ENCODE results near the gene ZBTB7C. TPM values are rescaled to one million over a fixed set of nuclear protein-coding genes. Genes with fewer than 3 reads are reported as not detected.

ZBTB7C gene
- total RNA-seq, 1 experiment from 2014 or later, result 0.32 TPM

- BruUV-seq (replicated peaks), result no TSS peak
- no peak overlapping the region for H3K4me3 ChIP-seq (ENCODE audit: low read depth, low read length, poor library complexity, severe bottlenecking)
- no peak overlapping the region for H3K27ac ChIP-seq (ENCODE audit: low read depth, low read length, poor library complexity, severe bottlenecking)
- no peak for DNase-seq (ENCODE audit: low spot score)
- H3K9me3 ChIP-seq (ENCODE audit: low read depth, low read length, poor library complexity, severe bottlenecking), result no peaks in the 10 kb centered on the region
- no peaks in the 10 kb centered on the region for H3K27me3 ChIP-seq (replicated peaks; ENCODE audit: insufficient read depth, low read depth, low read length, poor library complexity)
- TF ChIP-seq CTCF (conservative IDR thresholded peaks at IDR 0.05; ENCODE audit: low read depth, low read length) (no peak), EZH2 (IDR thresholded peaks at IDR 0.05; ENCODE audit: borderline replicate concordance, low read depth, low read length, poor library complexity, severe bottlenecking) (no peak)
- POLR2A ChIA-PET (ENCODE audit: low non-redundant PET), result no interaction called here
- no peaks in the 10 kb centered on the region for H3K36me3 ChIP-seq (ENCODE audit: insufficient read depth, low read length, poor library complexity, severe bottlenecking)
- intact Hi-C loops (cut with micrococcal nuclease; ENCODE audit: unreplicated experiment), result no loop called here
- H3K4me1 ChIP-seq (ENCODE audit: insufficient read depth, low read length, poor library complexity, severe bottlenecking), result no peaks in the 10 kb centered on the region
- CTCF ChIA-PET, result no interaction called here
Measured at GRCh38 chr18:48270929-48271328, 138.3 kb downstream of the ZBTB7C start.

- no peaks in the 10 kb centered on the region for H3K9me3 ChIP-seq (ENCODE audit: low read depth, low read length, poor library complexity, severe bottlenecking)
- H3K27me3 ChIP-seq (replicated peaks; ENCODE audit: insufficient read depth, low read depth, low read length, poor library complexity), result no peaks in the 10 kb centered on the region
- no peak for TF ChIP-seq EZH2 (IDR thresholded peaks at IDR 0.05; ENCODE audit: borderline replicate concordance, low read depth, low read length, poor library complexity, severe bottlenecking)
- no peak for TF ChIP-seq CTCF (conservative IDR thresholded peaks at IDR 0.05; ENCODE audit: low read depth, low read length)
- H3K36me3 ChIP-seq (ENCODE audit: insufficient read depth, low read length, poor library complexity, severe bottlenecking), result no peaks in the 10 kb centered on the region
- no peak overlapping the region for H3K4me3 ChIP-seq (ENCODE audit: low read depth, low read length, poor library complexity, severe bottlenecking)
- CTCF ChIA-PET, result no interaction called here
- no TSS peak for BruUV-seq (replicated peaks)
- POLR2A ChIA-PET (ENCODE audit: low non-redundant PET), result no interaction called here
- H3K4me1 ChIP-seq (ENCODE audit: insufficient read depth, low read length, poor library complexity, severe bottlenecking), result no peaks in the 10 kb centered on the region
- no peak overlapping the region for H3K27ac ChIP-seq (ENCODE audit: low read depth, low read length, poor library complexity, severe bottlenecking)
- intact Hi-C loops (cut with micrococcal nuclease; ENCODE audit: unreplicated experiment), result no loop called here
- DNase-seq (ENCODE audit: low spot score), result no peak
Measured at GRCh38 chr18:48265328-48265727, 143.9 kb downstream of the ZBTB7C start.

GRCh38 chr18:48263914-48264902 is 145.0 kb downstream of the ZBTB7C start:
- no TSS peak for BruUV-seq (replicated peaks)
- ChIA-PET CTCF (no interaction called here), POLR2A (ENCODE audit: low non-redundant PET) (no interaction called here)
- intact Hi-C loops (cut with micrococcal nuclease; ENCODE audit: unreplicated experiment), result no loop called here
- H3K27ac ChIP-seq (ENCODE audit: low read depth, low read length, poor library complexity, severe bottlenecking), result no peak overlapping the region
- H3K4me1 ChIP-seq (ENCODE audit: insufficient read depth, low read length, poor library complexity, severe bottlenecking), result no peaks in the 10 kb centered on the region
- no peaks in the 10 kb centered on the region for H3K27me3 ChIP-seq (replicated peaks; ENCODE audit: insufficient read depth, low read depth, low read length, poor library complexity)
- TF ChIP-seq EZH2 (IDR thresholded peaks at IDR 0.05; ENCODE audit: borderline replicate concordance, low read depth, low read length, poor library complexity, severe bottlenecking) (no peak), CTCF (conservative IDR thresholded peaks at IDR 0.05; ENCODE audit: low read depth, low read length) (no peak)
- DNase-seq (ENCODE audit: low spot score), result no peak
- no peaks in the 10 kb centered on the region for H3K9me3 ChIP-seq (ENCODE audit: low read depth, low read length, poor library complexity, severe bottlenecking)
- no peaks in the 10 kb centered on the region for H3K36me3 ChIP-seq (ENCODE audit: insufficient read depth, low read length, poor library complexity, severe bottlenecking)
- H3K4me3 ChIP-seq (ENCODE audit: low read depth, low read length, poor library complexity, severe bottlenecking), result no peak overlapping the region
